Bronchial epithelial cell (primary cell): ENCODE results near the gene MRPL52. TPM values are rescaled to one million over a fixed set of nuclear protein-coding genes. Genes with fewer than 3 reads are reported as not detected.

Experiments
- DNase-seq: peaks from one replicate; pipeline ENCODE4 v3.0.0-alpha.2; 2010; ENCODE audit warnings: low read depth
- FAIRE-seq: peaks from 2 replicates; lab custom pipeline; 2011; peaks lifted over from hg19 to GRCh38; lab: Jason Lieb, UNC
- H3K27me3 ChIP-seq: 2 replicates; pipeline ENCODE4 v1.5.1; 2011; ENCODE audit warnings: low read length; ENCODE audit not compliant: control insufficient read depth, insufficient read depth
- H3K36me3 ChIP-seq: 2 replicates; pipeline ENCODE4 v1.5.1; 2011; ENCODE audit warnings: low read length; ENCODE audit not compliant: control insufficient read depth, insufficient read depth
- H3K4me3 ChIP-seq: 2 replicates; pipeline ENCODE4 v1.5.1; 2011; ENCODE audit warnings: mild to moderate bottlenecking, low read depth, low read length, control low read depth
- CTCF ChIP-seq: IDR thresholded peaks from 2 replicates; pipeline ENCODE4 v1.5.1; 2011; ENCODE audit warnings: mild to moderate bottlenecking, moderate library complexity, low read length, control low read depth, inconsistent platforms; ENCODE audit not compliant: insufficient read depth, severe bottlenecking
- total RNA-seq: library from RNA; depleted of rRNA; stranded (reverse); fragments of >200 nt; gene quantifications from 2 replicates; pipeline ENCODE4 v1.2.1, GENCODE V29; 2014

MRPL52 gene
- total RNA-seq, 1 donor from 2014 or later: 33.2 TPM

DNA sequence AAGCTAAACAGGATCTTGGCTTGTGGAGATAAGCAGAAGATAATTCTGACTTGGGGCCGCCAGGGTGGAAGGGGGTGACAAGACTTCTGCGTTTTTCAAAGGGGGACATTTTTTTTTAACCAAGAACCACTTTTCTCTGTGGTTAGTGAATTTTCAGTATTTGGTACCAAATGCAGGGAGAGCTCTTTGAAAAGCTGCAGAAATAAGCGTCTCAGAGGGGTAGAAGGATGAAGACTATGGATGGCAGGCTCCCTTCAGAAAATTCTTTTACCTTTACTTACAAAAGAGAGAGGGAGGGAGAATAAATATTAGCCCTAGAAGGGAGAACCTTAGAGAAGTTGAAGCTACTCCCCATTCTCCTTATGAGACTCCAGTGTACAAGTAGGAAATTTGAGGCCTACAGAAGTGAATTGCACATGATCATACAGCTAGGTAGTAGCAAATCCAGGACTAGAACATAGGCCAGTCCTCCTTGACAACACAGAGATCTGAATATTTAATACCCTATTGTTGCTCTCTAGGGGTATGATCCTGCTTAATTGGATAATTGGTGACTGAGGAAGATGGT lies 840 bp downstream of the MRPL52 start:
- peaks cover 7% of the 10 kb centered on the region for H3K36me3 ChIP-seq
- no peak for DNase-seq
- TF ChIP-seq CTCF: no peak
- peak overlapping the region; percentile 93 for H3K4me3 ChIP-seq
- FAIRE-seq: no peak
- no peaks in the 10 kb centered on the region for H3K27me3 ChIP-seq

GRCh38 chr14:22835505-22835904 lies 5.8 kb downstream of the MRPL52 start:
- FAIRE-seq (no peak), DNase-seq (no peak)
- no peak overlapping the region for H3K4me3 ChIP-seq
- no peaks in the 10 kb centered on the region for H3K27me3 ChIP-seq
- H3K36me3 ChIP-seq: peaks cover 9% of the 10 kb centered on the region
- no peak for TF ChIP-seq CTCF

- peak within 1 kb of the TSS; percentile 68 for H3K4me3 ChIP-seq
- peak; percentile 3 for TF ChIP-seq CTCF
- DNase-seq (peak; percentile 50), FAIRE-seq (no peak)
- peaks cover 17% of the 10 kb centered on the region for H3K36me3 ChIP-seq
- no peaks in the 10 kb centered on the region for H3K27me3 ChIP-seq
Observed at GRCh38 chr14:22836301-22837113, 6.8 kb downstream of the MRPL52 start, which contains the start of gene MMP14. Gene MMP14 (plus strand): TSS chr14:22836585. CDS start chr14:22836818, 233 bp downstream.

DNA sequence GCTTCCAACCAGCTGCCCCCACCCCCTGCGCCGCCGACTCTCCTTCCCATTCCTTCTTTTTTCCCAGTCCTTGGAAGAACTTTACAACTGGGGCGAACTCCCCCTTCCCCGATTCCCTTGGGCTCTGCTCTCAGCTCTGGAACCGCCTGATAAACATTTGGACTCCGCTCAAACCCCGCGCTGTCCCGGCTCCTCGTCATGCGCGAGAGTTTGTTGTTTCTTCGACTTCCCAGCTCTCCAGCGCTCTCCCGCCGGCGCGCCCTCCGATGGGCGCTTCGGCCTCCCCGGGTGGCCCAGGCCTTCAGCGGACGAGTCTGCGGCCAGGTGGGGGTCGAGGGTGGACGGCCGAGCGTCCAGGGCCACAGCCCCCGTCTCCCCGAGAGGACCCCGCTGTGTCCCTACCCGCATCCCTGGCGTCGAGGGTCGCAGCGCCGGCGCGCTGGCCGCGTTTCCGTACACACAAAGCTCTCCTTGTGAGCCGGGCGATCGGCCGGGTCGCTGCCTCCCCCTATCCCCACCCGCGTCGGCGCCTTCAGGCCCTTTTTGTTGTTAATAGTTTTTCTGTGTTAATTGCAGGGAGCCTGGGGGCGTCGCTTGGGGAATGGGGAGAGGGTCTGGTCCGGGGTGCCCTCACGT lies 7.5 kb downstream of the MRPL52 start:
- Histone ChIP-seq H3K4me3 (peak overlapping the region; percentile 68), H3K27me3 (no peaks in the 10 kb centered on the region), H3K36me3 (peaks cover 24% of the 10 kb centered on the region)
- peak; percentile 11 for TF ChIP-seq CTCF
- DNase-seq (no peak), FAIRE-seq (no peak)

GRCh38 chr14:22837750-22838538 lies 8.3 kb downstream of the MRPL52 start:
- DNase-seq: peak; percentile 46
- Histone ChIP-seq H3K36me3 (peaks cover 31% of the 10 kb centered on the region), H3K27me3 (no peaks in the 10 kb centered on the region), H3K4me3 (peak overlapping the region; percentile 68)
- no peak for TF ChIP-seq CTCF
- FAIRE-seq: no peak
